Mononuclear cell (primary cell): ENCODE results near the gene KRT33A. TPM values are rescaled to one million over a fixed set of nuclear protein-coding genes. Genes with fewer than 3 reads are reported as not detected.

Source experiments
- H3K27me3 ChIP-seq: 2 replicates; pipeline ENCODE4 v1.6.0; 2011; ENCODE audit warnings: low read length, control low read depth; ENCODE audit not compliant: insufficient read depth
- H3K4me1 ChIP-seq: 2 replicates; pipeline ENCODE4 v1.5.1; 2011; ENCODE audit warnings: mild to moderate bottlenecking, low read length, control low read depth; ENCODE audit not compliant: insufficient read depth
- H3K4me3 ChIP-seq: 2 replicates; pipeline ENCODE4 v1.5.1; 2011; ENCODE audit warnings: mild to moderate bottlenecking, low read length, moderate library complexity
- H3K9me3 ChIP-seq: 2 replicates; pipeline ENCODE4 v1.5.1; 2011; ENCODE audit warnings: low read depth, mild to moderate bottlenecking, control low read depth, low read length
- total RNA-seq: library from RNA; depleted of rRNA; stranded (reverse); fragments of >200 nt; gene quantifications from one replicate; pipeline ENCODE4 v1.2.3, GENCODE V29; 2012

Gene KRT33A
- total RNA-seq, 1 donor = not detected

DNA sequence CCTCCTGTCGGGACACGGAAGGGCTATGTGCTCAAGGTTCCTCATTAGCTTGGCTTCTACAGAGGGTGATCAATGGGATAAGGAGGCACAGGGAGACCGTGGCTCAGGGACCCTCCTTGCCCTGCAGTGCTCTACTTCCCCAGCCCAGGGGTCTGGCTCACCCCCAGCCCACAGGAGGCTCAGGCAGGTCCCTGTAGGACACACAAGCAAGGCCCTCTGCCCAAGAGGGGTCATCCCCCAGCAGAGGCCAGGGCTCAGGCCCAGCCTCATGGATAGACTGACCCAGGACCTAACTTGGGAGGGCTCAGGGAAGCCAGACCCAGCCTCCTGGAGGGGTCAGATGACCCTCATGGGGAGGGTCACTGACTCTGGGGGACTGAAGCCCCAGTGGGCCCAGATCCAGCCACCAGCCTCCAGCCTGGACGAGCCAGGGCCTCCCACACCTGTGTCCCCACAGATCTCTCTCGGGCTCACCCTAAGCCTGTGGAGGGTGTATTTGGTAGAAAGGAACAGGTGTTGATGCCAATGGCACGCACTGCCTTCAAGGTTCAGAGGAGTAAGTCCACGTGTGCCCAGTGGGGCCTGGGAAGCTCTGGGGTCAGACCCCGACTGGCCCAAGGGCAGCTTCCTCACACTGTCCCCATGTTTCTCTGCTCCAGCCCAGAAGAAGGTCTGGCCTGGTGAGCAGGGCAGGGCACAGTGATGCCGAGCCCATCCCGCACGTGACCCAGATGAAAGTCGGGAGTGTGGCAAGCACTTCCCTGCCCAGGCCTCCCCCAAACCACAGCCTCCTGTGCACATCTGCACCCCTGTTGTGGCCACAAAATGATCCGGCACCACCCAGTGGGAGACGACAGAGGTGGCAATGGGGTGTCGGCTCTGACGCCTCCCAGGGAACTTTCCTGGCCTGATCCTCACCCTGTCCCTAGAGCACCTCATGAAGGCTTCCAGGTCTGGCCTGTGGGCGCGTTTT is 24.2 kb downstream of the KRT33A start:
- H3K9me3 ChIP-seq = no peaks in the 10 kb centered on the region
- H3K4me3 ChIP-seq = no peak overlapping the region
- H3K27me3 ChIP-seq = no peaks in the 10 kb centered on the region
- H3K4me1 ChIP-seq = peaks cover 14% of the 10 kb centered on the region

DNA sequence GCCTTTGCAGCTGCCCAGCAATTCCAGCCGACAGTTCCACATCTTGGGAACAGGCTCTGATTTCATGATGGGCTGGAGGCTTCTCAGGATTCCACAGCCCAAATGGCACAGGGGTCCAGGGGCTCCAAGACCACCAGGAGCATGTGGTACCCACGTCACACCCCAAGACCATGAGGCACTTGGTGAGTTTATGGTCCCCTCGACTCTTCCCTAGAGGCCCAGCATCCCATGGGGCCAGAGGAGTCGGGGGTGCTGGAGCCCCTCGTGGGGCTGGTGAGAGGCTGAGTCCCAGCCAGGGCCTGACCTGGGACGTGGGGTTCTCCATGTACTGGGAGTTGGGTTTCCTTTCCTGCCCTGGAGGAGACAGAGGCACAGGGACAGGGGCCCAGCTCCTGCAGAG is 25.0 kb downstream of the KRT33A start:
- H3K9me3 ChIP-seq = no peaks in the 10 kb centered on the region
- no peak overlapping the region for H3K4me3 ChIP-seq
- H3K4me1 ChIP-seq = peaks cover 14% of the 10 kb centered on the region
- no peaks in the 10 kb centered on the region for H3K27me3 ChIP-seq

DNA sequence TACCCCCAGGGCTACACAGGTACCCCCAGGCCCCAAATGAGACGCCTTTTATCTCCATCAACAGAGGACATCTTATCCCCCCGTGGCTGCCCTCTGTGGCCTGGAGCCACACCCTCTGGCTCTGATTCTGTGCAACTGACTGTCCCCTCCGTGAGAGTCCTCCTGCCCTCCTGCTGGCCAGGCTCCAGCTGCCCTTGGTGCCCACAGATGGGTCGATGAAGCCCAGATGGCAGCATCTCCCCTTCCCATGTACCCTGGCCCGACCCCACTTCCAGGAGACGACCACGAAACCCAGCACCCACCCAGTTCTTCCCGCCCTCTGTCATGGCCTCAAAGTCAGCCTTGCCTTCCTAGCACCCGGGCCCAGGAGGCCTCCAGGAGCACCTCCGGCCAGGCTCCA is 25.5 kb downstream of the KRT33A start:
- Histone ChIP-seq H3K27me3 (no peaks in the 10 kb centered on the region), H3K4me1 (peaks cover 14% of the 10 kb centered on the region), H3K9me3 (no peaks in the 10 kb centered on the region), H3K4me3 (no peak overlapping the region)

DNA sequence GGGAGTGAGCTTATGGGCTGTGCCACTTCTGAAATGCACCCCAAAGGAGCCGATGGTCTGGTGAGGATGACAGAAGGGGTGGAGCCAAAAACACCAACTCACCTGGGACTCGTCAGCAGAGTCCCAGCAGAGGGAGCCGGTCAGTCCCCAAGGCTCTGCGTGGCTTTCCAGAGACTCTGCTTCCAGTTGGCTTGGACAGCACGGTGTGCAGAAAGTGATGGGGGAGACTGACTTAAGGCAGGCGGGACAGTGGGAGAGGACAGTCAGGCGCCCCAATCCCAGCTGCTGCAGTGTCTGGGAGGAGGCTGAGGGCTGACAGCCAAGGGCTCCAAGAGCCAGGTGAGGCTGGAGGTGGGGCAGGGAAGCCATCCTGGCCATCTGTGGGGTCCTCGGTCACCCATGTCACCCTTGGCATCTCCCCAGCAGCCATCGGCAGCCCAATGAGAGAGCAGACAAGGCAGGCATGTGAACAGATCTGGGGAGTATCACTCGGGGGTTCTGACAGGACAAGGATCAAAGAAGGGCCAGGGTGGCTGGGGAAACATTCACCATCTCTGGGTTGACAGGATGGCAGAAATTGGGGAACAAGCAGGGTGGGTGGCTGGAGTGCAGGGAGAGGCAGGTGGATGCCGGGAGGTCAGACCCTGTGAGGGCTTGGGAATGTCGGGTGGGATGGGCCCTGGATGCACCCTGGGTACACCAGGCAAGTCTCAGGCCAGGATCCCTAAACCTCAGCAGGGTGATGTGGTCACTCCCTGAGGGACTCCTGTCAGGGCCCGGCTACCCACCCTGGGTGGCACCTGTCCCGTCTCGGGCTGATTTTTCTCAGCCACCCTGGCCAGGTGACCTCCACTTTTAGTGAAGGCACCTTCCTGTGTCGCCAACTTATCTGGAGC is 26.2 kb downstream of the KRT33A start:
- Histone ChIP-seq H3K9me3 (no peaks in the 10 kb centered on the region), H3K4me1 (peaks cover 14% of the 10 kb centered on the region), H3K4me3 (no peak overlapping the region), H3K27me3 (no peaks in the 10 kb centered on the region)

DNA sequence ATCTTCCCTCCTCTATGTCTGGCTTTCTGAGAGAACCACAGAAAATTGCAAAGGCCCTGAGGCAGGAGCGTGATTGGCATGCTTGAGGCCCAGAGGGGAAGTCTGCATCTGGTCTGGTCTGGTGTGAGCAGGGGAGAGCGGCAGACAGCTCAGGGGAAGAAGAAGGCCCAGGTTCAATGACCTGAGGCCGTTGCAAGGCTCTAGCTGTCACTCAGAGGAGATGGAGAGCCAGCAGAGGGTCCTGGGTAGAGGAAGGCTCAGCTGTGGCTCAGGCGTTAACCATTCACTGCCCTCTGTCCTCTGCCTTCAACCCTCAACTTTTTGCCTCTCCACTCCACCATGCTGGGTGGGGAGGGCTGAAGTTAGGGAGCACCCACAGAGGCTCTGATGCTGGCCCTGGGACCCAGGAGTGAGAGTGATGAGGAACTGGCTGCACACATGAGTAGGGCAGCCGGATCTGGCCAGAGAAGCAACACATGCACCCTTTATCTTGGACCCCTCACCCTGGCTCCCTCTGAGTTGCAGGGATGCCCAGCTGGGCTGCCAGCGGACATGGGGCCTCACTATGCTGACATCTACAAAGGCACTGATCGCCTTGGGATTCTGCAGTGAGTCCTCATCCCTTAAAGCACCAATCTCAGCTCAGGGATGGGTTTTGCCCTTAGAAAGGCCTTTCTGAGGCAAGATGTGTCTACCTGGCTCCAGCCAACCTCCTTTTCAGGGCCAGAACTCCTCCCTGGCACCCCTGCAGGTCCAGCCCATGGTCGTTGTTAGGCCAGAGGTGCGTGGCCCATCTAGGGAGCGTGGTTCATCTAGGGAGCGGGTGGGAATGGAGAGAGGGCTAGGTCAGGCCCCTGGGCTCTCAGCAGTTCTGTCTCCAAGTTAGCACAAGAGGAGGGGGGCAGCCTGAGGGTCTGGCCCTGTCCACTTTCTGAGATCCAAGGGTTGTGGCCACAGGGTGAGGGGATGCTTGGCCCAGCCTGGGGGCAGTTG is 27.4 kb downstream of the KRT33A start:
- Histone ChIP-seq H3K4me3 (no peak overlapping the region), H3K27me3 (no peaks in the 10 kb centered on the region), H3K9me3 (no peaks in the 10 kb centered on the region), H3K4me1 (peaks cover 14% of the 10 kb centered on the region)

DNA sequence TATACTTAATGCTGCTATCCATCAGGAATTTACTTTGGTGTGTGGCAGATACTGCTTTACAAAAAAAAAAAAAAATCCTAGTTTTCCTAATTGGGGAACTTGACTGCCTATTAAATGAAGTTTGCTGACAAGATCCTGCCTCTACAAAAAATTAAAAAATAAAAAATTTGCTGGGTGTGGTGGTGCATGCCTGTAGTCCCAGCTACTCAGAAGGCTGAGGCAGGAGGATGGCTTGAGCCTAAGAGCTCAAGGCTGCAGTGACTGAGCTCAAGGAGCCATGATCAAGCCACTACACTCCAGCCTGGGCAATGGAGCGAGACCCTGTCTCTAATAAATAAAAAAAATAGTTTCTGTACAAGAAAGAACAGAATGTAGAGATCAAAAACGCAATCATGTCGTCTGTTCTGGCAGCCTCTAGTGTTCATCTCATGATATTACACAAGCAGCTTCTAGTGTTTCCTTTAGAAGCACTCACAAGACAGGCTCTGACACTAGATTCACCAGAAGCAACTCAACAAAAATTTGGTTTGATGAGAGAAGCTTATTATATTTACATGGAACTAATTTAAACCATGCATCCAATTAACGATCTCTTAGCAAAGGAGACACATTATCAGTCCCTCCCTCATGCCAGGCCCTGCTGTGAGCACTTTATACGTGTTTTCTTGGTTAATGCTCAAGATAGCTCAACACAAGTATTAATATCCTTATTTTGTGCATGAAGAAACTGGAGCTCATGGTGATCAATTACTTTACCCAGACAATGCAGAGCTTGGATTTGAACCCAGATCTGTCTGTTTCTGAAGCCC is 28.3 kb downstream of the KRT33A start:
- Histone ChIP-seq H3K27me3 (no peaks in the 10 kb centered on the region), H3K9me3 (no peaks in the 10 kb centered on the region), H3K4me3 (no peak overlapping the region), H3K4me1 (peaks cover 14% of the 10 kb centered on the region)

DNA sequence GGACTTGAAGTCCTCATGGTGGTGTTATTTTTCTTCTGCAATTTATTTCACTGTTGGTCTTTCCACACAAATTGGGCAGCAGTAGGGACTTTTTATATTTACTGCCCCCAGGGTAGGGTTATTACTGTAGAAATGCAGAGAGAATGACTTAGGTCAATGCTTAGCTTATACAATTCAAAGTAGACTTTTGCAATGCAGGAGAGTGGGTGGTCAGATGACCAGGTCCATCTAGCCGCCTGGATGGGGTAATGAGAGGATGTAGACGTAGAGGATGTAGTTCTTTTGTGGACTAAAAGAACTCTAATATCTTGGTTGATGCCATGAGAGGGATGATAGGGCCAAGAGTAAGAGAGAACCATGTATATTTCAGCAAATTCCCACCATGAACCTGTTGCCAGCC is 32.4 kb downstream of the KRT33A start:
- peaks cover 9% of the 10 kb centered on the region for H3K4me1 ChIP-seq
- H3K27me3 ChIP-seq = no peaks in the 10 kb centered on the region
- no peaks in the 10 kb centered on the region for H3K9me3 ChIP-seq

DNA sequence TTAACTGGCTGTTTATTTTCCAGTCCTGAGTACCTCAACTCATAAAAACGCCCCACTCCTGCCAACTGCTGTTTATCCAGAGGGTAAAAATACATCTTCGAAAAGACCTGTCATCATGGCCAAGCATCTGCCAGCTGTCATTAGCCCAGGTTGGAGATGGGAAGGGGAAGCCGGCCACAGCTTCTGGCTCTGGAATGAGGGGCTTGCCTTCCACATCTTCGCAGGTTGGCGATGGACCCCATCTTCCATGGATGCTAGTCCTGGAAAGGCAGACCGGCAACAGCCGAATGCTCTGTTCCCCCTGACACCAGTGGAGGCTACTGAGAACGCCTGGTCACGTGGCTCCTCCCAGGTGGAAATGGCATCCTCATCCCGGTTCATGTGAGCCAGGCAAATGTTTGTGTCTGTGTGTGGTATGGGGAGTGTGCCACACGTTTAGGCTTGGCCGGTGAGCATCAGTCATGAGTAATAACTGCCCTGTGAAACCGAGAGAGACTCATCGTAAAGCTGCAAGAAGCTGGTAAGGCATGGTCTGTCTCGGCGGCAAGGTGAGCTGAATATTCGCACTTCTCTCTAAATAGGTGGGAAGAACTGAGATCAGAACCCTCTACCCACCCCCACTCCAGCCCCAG is 34.7 kb downstream of the KRT33A start:
- no peaks in the 10 kb centered on the region for H3K4me1 ChIP-seq
- H3K4me3 ChIP-seq = no peak overlapping the region
- H3K9me3 ChIP-seq = no peaks in the 10 kb centered on the region
- no peaks in the 10 kb centered on the region for H3K27me3 ChIP-seq

More for the DNA sequence above, 32.4 kb downstream of the KRT33A start:
- H3K4me3 ChIP-seq = no peak overlapping the region

DNA sequence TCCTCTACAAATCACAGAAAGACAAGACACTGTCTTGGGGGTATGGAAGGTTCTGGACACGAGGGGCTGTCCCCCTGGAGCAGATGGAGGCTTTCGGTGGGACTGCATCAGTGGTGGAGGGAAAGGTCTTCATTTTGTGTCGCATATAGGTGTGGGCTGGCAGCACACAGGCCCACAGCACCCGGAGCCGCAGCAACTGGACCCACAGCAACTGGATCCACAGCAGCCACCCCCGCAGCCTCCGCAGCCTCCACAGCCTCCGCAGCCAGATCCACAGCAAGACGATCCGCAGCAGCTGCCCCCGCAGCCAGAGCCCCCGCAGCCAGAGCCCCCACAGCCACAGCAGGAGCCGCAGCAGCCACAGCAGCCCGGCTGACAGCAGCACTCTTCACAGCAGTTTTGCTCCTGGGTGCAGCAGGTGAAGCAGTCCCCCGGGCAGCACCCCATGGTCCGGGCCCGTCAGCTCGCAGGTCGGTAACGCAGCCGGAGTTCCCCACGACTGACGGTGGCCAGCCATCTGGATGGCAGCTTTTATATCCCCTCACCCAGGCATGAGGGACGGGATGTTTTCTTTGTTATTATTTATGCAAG is 35.3 kb downstream of the KRT33A start, which contains the start of gene KRTAP17-1:
TSS of gene KRTAP17-1 (minus strand) at position 507 of the 591 bp plus-strand sequence. CDS start at position 447, 60 bp downstream.
- Histone ChIP-seq H3K4me3 (no peak within 1 kb of the TSS), H3K4me1 (no peaks in the 10 kb centered on the region), H3K27me3 (no peaks in the 10 kb centered on the region), H3K9me3 (no peaks in the 10 kb centered on the region)

DNA sequence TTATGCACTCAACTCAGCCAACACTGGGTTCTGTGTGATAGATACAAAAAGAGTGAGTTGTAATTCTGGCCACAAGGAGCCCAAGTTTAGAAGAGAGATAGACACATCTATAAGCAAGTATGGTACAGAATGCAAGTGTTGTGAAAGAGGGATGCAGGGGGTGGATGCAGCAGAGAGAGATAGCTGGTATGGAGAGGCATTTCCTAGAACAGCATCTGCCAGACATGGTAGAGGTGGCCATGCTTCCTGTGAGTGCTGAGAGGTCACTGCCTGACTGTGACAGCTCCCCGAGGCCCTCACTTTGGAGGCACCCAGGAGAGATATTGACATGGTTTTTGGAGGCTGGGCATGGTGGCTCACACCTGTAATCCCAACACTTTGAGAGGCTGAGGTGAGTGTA is 39.5 kb downstream of the KRT33A start:
- H3K27me3 ChIP-seq = no peaks in the 10 kb centered on the region
- H3K9me3 ChIP-seq = no peaks in the 10 kb centered on the region
- no peak overlapping the region for H3K4me3 ChIP-seq
- peaks cover 28% of the 10 kb centered on the region for H3K4me1 ChIP-seq

DNA sequence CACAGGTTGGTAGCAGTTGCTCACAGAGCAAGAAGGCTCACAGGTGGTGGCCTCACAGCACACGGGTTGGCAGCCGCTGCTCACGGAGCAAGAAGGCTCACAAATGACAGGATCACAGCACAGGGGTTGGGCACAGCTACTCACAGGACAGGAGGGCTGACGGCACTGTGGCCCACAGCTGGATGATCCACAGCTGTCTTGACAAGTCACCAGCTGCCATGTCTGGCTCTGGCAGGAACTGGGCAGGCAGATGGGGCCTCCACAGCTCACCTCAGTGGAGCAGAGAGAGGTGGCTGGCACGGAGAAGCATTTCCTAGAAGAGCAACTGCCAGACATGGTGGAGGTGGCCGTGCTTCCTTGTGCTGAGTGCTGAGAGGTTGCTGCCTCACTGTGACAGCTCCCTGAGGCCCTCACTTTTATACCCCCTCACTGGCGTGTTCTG is 41.7 kb downstream of the KRT33A start, which contains the start of gene KRTAP16-1:
TSS of gene KRTAP16-1 (minus strand) at position 392 of the 442 bp plus-strand sequence. CDS start at position 336, 56 bp downstream.
- Histone ChIP-seq H3K4me1 (peaks cover 28% of the 10 kb centered on the region), H3K4me3 (peak within 1 kb of the TSS; percentile 6), H3K9me3 (no peaks in the 10 kb centered on the region), H3K27me3 (no peaks in the 10 kb centered on the region)

DNA sequence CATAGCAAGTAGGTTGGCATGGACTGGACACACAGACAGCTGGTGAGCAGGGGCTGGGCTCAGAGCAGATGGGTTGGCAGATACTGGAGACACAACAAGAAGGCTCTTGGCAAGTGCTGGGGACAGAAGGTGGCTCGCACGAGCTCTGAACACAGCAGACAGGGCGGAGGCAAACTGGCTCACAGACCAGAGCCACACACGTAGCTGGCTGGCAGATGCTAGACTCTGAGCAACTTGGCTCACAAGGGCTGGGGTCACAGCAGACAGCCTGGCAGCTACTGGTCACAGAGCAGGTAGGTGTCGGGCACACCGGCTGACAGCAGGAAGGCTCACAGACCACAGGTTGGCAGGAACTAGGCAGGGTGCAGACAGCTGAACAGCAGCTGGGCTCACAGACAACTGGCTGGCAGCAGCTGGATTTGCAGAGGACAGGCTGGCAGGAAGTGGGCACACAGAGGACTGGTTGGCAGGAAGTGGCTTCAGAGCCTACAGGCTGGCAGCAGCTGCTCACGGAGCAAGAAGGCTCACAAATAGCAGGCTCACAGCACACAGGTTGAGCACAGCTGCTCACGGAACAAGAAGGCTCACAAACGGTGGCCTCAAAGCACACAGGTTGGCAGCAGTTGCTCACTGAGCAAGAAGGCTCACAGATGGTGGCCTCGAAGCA is 42.2 kb downstream of the KRT33A start:
- Histone ChIP-seq H3K9me3 (no peaks in the 10 kb centered on the region), H3K4me3 (peak overlapping the region; percentile 6), H3K4me1 (peaks cover 32% of the 10 kb centered on the region), H3K27me3 (no peaks in the 10 kb centered on the region)
